K562 (cell line): Measurements from ENCODE around the gene MED15. TPM values are rescaled to one million over a fixed set of nuclear protein-coding genes. Genes with fewer than 3 reads are reported as not detected.

Experiments used
- ATAC-seq: fragments of 200-7000 bp; cut with Tn5 transposase; 3 replicates; pipeline ENCODE4 v1.9.1; 2020; ENCODE audit warnings: moderate library complexity
- BruUV-seq: library from RNA; stranded (reverse); fragments of 400-500 nt; replicated peaks from 2 replicates; lab custom pipeline; 2021; lab: Mats Ljungman, UMichigan
- CTCF ChIA-PET: fragments of 300-600 bp; formaldehyde crosslinking; extraction: SDS; loops from one replicate; lab custom pipeline; 2021; ENCODE audit warnings: low intra/inter-chr PET ratio; lab: Yijun Ruan, JAX
- POLR2A ChIA-PET: fragments of 300-600, 350-650 bp; sonication (Branson Sonifier 250); formaldehyde crosslinking; extraction: SDS; loops from one replicate; lab custom pipeline; 2021; ENCODE audit warnings: antibody characterized with exemption, inconsistent platforms; lab: Yijun Ruan, JAX
- DNase-seq, 4 experiments: peaks; one replicate each; pipeline versions ENCODE4 v3.0.0 to v3.0.0-alpha.2; 2011 to 2018; ENCODE audit warnings: low spot score in 3 of 4, mixed read lengths in 3 of 4; ENCODE audit errors: extremely low read depth in 1 of 4
- FAIRE-seq: peaks from 2 replicates; lab custom pipeline; 2011; peaks lifted over from hg19 to GRCh38; lab: Jason Lieb, UNC
- H2AFZ ChIP-seq: 2 replicates; pipeline ENCODE4 v1.6.0; 2011; ENCODE audit warnings: low read depth, low read length, control low read depth, inconsistent platforms
- H3K27ac ChIP-seq: fragments of 200-600 bp; 3 replicates; pipeline ENCODE4 v1.8.0; 2011; ENCODE audit warnings: low read depth, mild to moderate bottlenecking, control low read depth, inconsistent platforms, low read length, moderate library complexity, mixed read lengths; ENCODE audit errors: extremely low read depth
- H3K27me3 ChIP-seq, 2 experiments: fragments of 300-600 bp in 1 of 2; 2 replicates in 1 of 2; 3 replicates in 1 of 2; pipeline versions ENCODE4 v1.6.0 to v1.8.0; 2011; ENCODE audit warnings: inconsistent platforms in 2 of 2, low read length in 2 of 2, mild to moderate bottlenecking in 1 of 2, mixed read lengths in 1 of 2, moderate library complexity in 1 of 2; ENCODE audit not compliant: control insufficient read depth in 2 of 2, insufficient read depth in 2 of 2
- H3K36me3 ChIP-seq: fragments of 300-600 bp; 3 replicates; pipeline ENCODE4 v1.8.0; 2011; ENCODE audit warnings: mild to moderate bottlenecking, low read length, inconsistent platforms; ENCODE audit not compliant: control insufficient read depth, insufficient read depth
- H3K4me1 ChIP-seq, 2 experiments: fragments of 200-600 bp in 1 of 2; replicated peaks in 1 of 2; 2 replicates in 1 of 2; 3 replicates in 1 of 2; pipeline versions ENCODE4 v1.5.1 to v1.8.0; 2011; ENCODE audit warnings: inconsistent platforms in 2 of 2, low read length in 2 of 2, mild to moderate bottlenecking in 1 of 2, mixed read lengths in 1 of 2, moderate library complexity in 1 of 2; ENCODE audit not compliant: control insufficient read depth in 2 of 2, insufficient read depth in 2 of 2
- H3K4me2 ChIP-seq: 2 replicates; pipeline ENCODE4 v1.6.1; 2011; ENCODE audit warnings: low read length, control low read depth, inconsistent platforms, mixed read lengths; ENCODE audit not compliant: insufficient read depth
- H3K4me3 ChIP-seq: fragments of 200-600 bp; sonication (generic), shearing (Covaris generic); 2 replicates; pipeline ENCODE4 v1.5.1; 2016; ENCODE audit warnings: control low read depth, inconsistent platforms
- H3K79me2 ChIP-seq: fragments of 200-600 bp; 3 replicates; pipeline ENCODE4 v1.8.0; 2011; ENCODE audit warnings: low read length, inconsistent platforms; ENCODE audit not compliant: control insufficient read depth, insufficient read depth
- H3K9ac ChIP-seq, 2 experiments: 2 replicates each; pipeline versions ENCODE4 v1.6.0 to v1.6.1; 2011; ENCODE audit warnings: low read depth in 2 of 2, low read length in 2 of 2, control low read depth in 1 of 2, inconsistent platforms in 1 of 2, mild to moderate bottlenecking in 1 of 2, mixed read lengths in 1 of 2; ENCODE audit not compliant: insufficient read depth in 1 of 2
- H3K9me1 ChIP-seq: one replicate; pipeline ENCODE4 v1.6.0; 2011; ENCODE audit warnings: inconsistent platforms, mild to moderate bottlenecking, low read length, moderate library complexity; ENCODE audit not compliant: control insufficient read depth, insufficient read depth
- H3K9me3 ChIP-seq: replicated peaks from 2 replicates; pipeline ENCODE4 v1.5.1; 2011; ENCODE audit warnings: low read depth, low read length, inconsistent platforms; ENCODE audit not compliant: control insufficient read depth, insufficient read depth
- H4K20me1 ChIP-seq: replicated peaks from 2 replicates; pipeline ENCODE4 v1.6.1; 2011; ENCODE audit warnings: low read length, inconsistent platforms, mixed read lengths; ENCODE audit not compliant: control insufficient read depth, insufficient read depth
- CHAMP1 ChIP-seq: fragments of 450-650 bp; IDR thresholded peaks from 2 replicates; pipeline ENCODE4 v1.6.1; 2016; ENCODE audit warnings: mild to moderate bottlenecking
- ETV6 ChIP-seq, 3 experiments: fragments of 150-350 bp in 1 of 3; sonication (generic) in 1 of 3; formaldehyde crosslinking in 1 of 3; IDR thresholded peaks; 2 replicates each; pipeline versions ENCODE4 v1.6.1 to v1.8.0; 2014 to 2022; ENCODE audit warnings: borderline replicate concordance in 2 of 3, low read depth in 2 of 3, antibody characterized with exemption in 1 of 3, low read length in 1 of 3, mild to moderate bottlenecking in 1 of 3, missing genetic modification reagents in 1 of 3
- HMGXB4 ChIP-seq: sonication (generic); formaldehyde crosslinking; IDR thresholded peaks from 2 replicates; pipeline ENCODE4 v1.8.1; 2023; ENCODE audit warnings: mild to moderate bottlenecking, missing genetic modification reagents
- HNRNPUL1 ChIP-seq: fragments of 200-400 bp; formaldehyde crosslinking; IDR thresholded peaks from 2 replicates; pipeline ENCODE4 v1.6.1; 2017; ENCODE audit warnings: low read length
- ID3 ChIP-seq, 2 experiments: fragments of 250-450 bp in 1 of 2; fragments of 450-650 bp in 1 of 2; sonication (Bioruptor Pico) in 1 of 2; IDR thresholded peaks; 2 replicates each; pipeline versions ENCODE4 v1.6.1 to v1.8.0; 2016 to 2021; ENCODE audit warnings: mild to moderate bottlenecking in 2 of 2, moderate library complexity in 2 of 2, missing compliant biosample characterization in 1 of 2, missing genetic modification characterization in 1 of 2
- JUNB ChIP-seq: fragments of 450-650 bp; formaldehyde crosslinking; conservative IDR thresholded peaks from 2 replicates; pipeline ENCODE4 v1.4.0; 2020; ENCODE audit warnings: mild to moderate bottlenecking
- RB1 ChIP-seq: fragments of 450-650 bp; IDR thresholded peaks from 2 replicates; pipeline ENCODE4 v1.6.1; 2017; ENCODE audit warnings: low read depth, mild to moderate bottlenecking
- STAG1 ChIP-seq: sonication (generic); formaldehyde crosslinking; IDR thresholded peaks from 2 replicates; pipeline ENCODE4 v1.5.0; 2020; ENCODE audit warnings: missing genetic modification reagents, borderline replicate concordance
- TARDBP ChIP-seq: fragments of 450-650 bp; IDR thresholded peaks from 2 replicates; pipeline ENCODE4 v1.6.1; 2016
- WGBS: fragments of 100-300 bp; shearing (Covaris generic); methylation state at CpG from one replicate; pipeline ENCODE4 v1.1.6; 2016; ENCODE audit warnings: low coverage, mixed read lengths; ENCODE audit not compliant: insufficient coverage; ENCODE audit errors: missing lambda C conversion rate; 5-methylcytosine and 5-hydroxymethylcytosine counted together
- in situ Hi-C: fragments of 300-500 bp; cut with MboI; formaldehyde crosslinking; loops from 4 replicates; pipeline ENCODE4 v1.15.0; 2018; ENCODE audit warnings: inconsistent platforms, mixed read lengths
- intact Hi-C: fragments of 100-400 bp; cut with micrococcal nuclease; formaldehyde crosslinking; loops from 2 replicates; pipeline ENCODE4 v1.14.2; 2022
- polyA plus RNA-seq, 8 experiments: library from polyadenylated mRNA; depleted of rRNA in 4 of 8; stranded (reverse) in 5 of 8; unstranded in 3 of 8; fragments of >200 nt; fragmentation: Nextera tagmentation in 2 of 8; fragmentation: Illumina TruSeq in 1 of 8; extraction: Ambion mirVana in 2 of 8; extraction: Trizol in 1 of 8; gene quantifications; 2 replicates each; pipeline versions ENCODE4 v1.2.1 to v1.2.3, GENCODE V29; 2011 to 2014; ENCODE audit warnings: inconsistent platforms in 1 of 8, missing spikeins in 1 of 8
- total RNA-seq, 7 experiments: library from RNA; depleted of rRNA in 6 of 7; stranded (reverse); fragments of >200 nt in 6 of 7; fragmentation: Illumina TruSeq in 2 of 7; extraction: Trizol in 2 of 7; gene quantifications; 2 replicates each; pipeline versions ENCODE4 v1.2.1 to v1.2.3, GENCODE V29; 2011 to 2021; ENCODE audit warnings: low replicate concordance in 1 of 7

Gene MED15
- total and polyA plus RNA-seq, 9 of the 15 experiments (the other 6 are each of a cell fraction or from before 2014, with no cell fraction given) = 4.0 to 271 (median 60.1) TPM

- Histone ChIP-seq H3K27ac (no peak overlapping the region), H3K4me3 (no peak overlapping the region), H3K27me3 (peaks cover 46 to 72% of the 10 kb centered on the region in 2 experiments), H3K9me1 (no peaks in the 10 kb centered on the region), H4K20me1 (peaks cover 34% of the 10 kb centered on the region), H3K36me3 (no peaks in the 10 kb centered on the region), H3K9me3 (no peaks in the 10 kb centered on the region), H3K4me1 (peaks cover 0 to 3% of the 10 kb centered on the region in 2 experiments; a peak in 1 of 5 replicates), H3K79me2 (no peaks in the 10 kb centered on the region), H3K4me2 (no peak overlapping the region), H2AFZ (no peak overlapping the region), H3K9ac (no peak overlapping the region)
- intact Hi-C loops = no loop called here
- in situ Hi-C loops = no loop called here
- WGBS = 10% methylated on average over 4 of the region's 4 CpGs
- CTCF ChIA-PET = no interaction called here
- TF ChIP-seq STAG1 (CRISPR knock-in tag) = 0 out of 2 replicates have a peak, but pooled peaks have one; percentile 14
- TF ChIP-seq ETV6 (IDR thresholded peaks at IDR 0.05; ENCODE audit: borderline replicate concordance in 1 of 2, low read depth in 2 of 2, low read length in 1 of 2) = no peak
- no peak for TF ChIP-seq ETV6 (CRISPR knock-in tag; IDR thresholded peaks at IDR 0.05; ENCODE audit: borderline replicate concordance)
- peak; percentile 39; the same call in 1 of the 2 replicates for TF ChIP-seq HNRNPUL1
- no peak for FAIRE-seq
- no peak for ATAC-seq
- POLR2A ChIA-PET = interaction anchor here (0.7 to 2.8 kb wide), 3 partner anchors 9 to 303 kb away, joined by 3 to 16 read pairs (median 3); no protein-coding TSS in a partner anchor
- BruUV-seq = no TSS peak
- no peak for DNase-seq
Observed at GRCh38 chr22:20625270-20625669, 117.9 kb downstream of the MED15 start.

GRCh38 chr22:20626811-20627210, 119.4 kb downstream of the MED15 start:
- POLR2A ChIA-PET = interaction anchor here (0.7 to 2.8 kb wide), 10 partner anchors 9 to 355 kb away, joined by 3 to 16 read pairs (median 4); no protein-coding TSS in a partner anchor
- no peak for FAIRE-seq
- TF ChIP-seq CHAMP1 (no peak), JUNB (no peak), TARDBP (no peak), ID3 (CRISPR knock-in tag; IDR thresholded peaks at IDR 0.05) (no peak), ID3 (tag; IDR thresholded peaks at IDR 0.05) (no peak), RB1 (no peak), HMGXB4 (CRISPR knock-in tag) (0 out of 2 replicates have a peak, but pooled peaks have one; percentile 31)

More at GRCh38 chr22:20626811-20627210, 119.4 kb downstream of the MED15 start:
- H3K27me3 ChIP-seq = peaks cover 46 to 72% of the 10 kb centered on the region in 2 experiments
- no peak for ATAC-seq
- no peak overlapping the region for H3K27ac ChIP-seq
- 11% methylated on average over 4 of the region's 4 CpGs for WGBS
- DNase-seq = no peak
- H3K4me1 ChIP-seq = peaks cover 0 to 3% of the 10 kb centered on the region in 2 experiments; a peak in 1 of 5 replicates
- H3K4me2 ChIP-seq = no peak overlapping the region
- H4K20me1 ChIP-seq = peaks cover 19% of the 10 kb centered on the region
- H3K9me3 ChIP-seq = no peaks in the 10 kb centered on the region
- no peaks in the 10 kb centered on the region for H3K79me2 ChIP-seq
- BruUV-seq = no TSS peak
- CTCF ChIA-PET = no interaction called here
- no peak overlapping the region for H3K9ac ChIP-seq
- H3K36me3 ChIP-seq = no peaks in the 10 kb centered on the region
- in situ Hi-C loops (no loop called here), intact Hi-C loops (no loop called here)
- H3K9me1 ChIP-seq = no peaks in the 10 kb centered on the region
- no peak overlapping the region for H2AFZ ChIP-seq
- no peak overlapping the region for H3K4me3 ChIP-seq
